Activated CD8-positive, alpha-beta T cell treated with anti-CD3 and anti-CD28 coated beads, Interleukin-2, amount 10 ng/mL, durations not matched to agents 7 days and 5 days (primary cell): ENCODE data around the gene QRFPR. TPM values are rescaled to one million over a fixed set of nuclear protein-coding genes. Genes with fewer than 3 reads are reported as not detected.
A peak's percentile ranks its signal among the peaks of the same experiment; 100 is the strongest.
"Not testable (repeated sequence)": the region's sequence is repeated elsewhere in the genome, so short reads cannot be mapped to it uniquely, and the experiment has no call there.

Experiments used
- ATAC-seq: fragments of 150-1000 bp; cut with Tn5 transposase; one replicate; pipeline ENCODE4 v1.10.0; 2021; ENCODE audit warnings: moderate library complexity
- CTCF ChIA-PET: fragments of 350-600 bp; sonication (Branson Sonifier 250); formaldehyde crosslinking; loops from one replicate; lab custom pipeline; 2021; ENCODE audit warnings: antibody characterized with exemption; lab: Charles Lee
- POLR2A ChIA-PET: fragments of 350-600 bp; sonication (Branson Sonifier 250); formaldehyde crosslinking; loops from one replicate; lab custom pipeline; 2021; ENCODE audit warnings: antibody characterized with exemption; lab: Charles Lee
- DNase-seq: peaks from one replicate; pipeline ENCODE4 v3.0.0-alpha.2; 2020
- H3K27ac Mint-ChIP-seq: one replicate; pipeline ENCODE4 v1.8.0; 2021; ENCODE audit warnings: mild to moderate bottlenecking, mixed read lengths
- H3K27me3 Mint-ChIP-seq: one replicate; pipeline ENCODE4 v1.8.0; 2021; ENCODE audit warnings: low read depth, mixed read lengths
- H3K36me3 Mint-ChIP-seq: one replicate; pipeline ENCODE4 v1.8.0; 2021; ENCODE audit warnings: low read depth, mixed read lengths
- H3K4me1 Mint-ChIP-seq: one replicate; pipeline ENCODE4 v1.8.0; 2021; ENCODE audit warnings: low read depth, mixed read lengths
- H3K4me3 Mint-ChIP-seq: one replicate; pipeline ENCODE4 v1.8.0; 2021; ENCODE audit warnings: mild to moderate bottlenecking, mixed read lengths
- H3K9me3 Mint-ChIP-seq: one replicate; pipeline ENCODE4 v1.8.0; 2022; ENCODE audit warnings: mixed read lengths; ENCODE audit not compliant: insufficient read depth
- total RNA-seq, 2 experiments: library from RNA; stranded (reverse); gene quantifications; one replicate each; pipeline ENCODE4 v1.2.3, GENCODE V29; 2021

Gene QRFPR
- total RNA-seq, 2 experiments from 2014 or later, result not detected

- H3K27me3 Mint-ChIP-seq, result peaks cover 2% of the 10 kb centered on the region
- ATAC-seq, result no peak
- no peak for DNase-seq
- no peaks in the 10 kb centered on the region for H3K36me3 Mint-ChIP-seq
- no peak overlapping the region for H3K4me3 Mint-ChIP-seq
- ChIA-PET CTCF (no interaction called here), POLR2A (no interaction called here)
- H3K9me3 Mint-ChIP-seq, result no peaks in the 10 kb centered on the region
- H3K27ac Mint-ChIP-seq, result no peak overlapping the region
- no peaks in the 10 kb centered on the region for H3K4me1 Mint-ChIP-seq
These were observed 41.5 kb downstream of the QRFPR start for GRCh38 chr4:121339307-121339706.

- Mint-ChIP-seq H3K36me3 (no peaks in the 10 kb centered on the region), H3K27ac (no peak overlapping the region), H3K4me3 (no peak overlapping the region), H3K9me3 (no peaks in the 10 kb centered on the region), H3K4me1 (no peaks in the 10 kb centered on the region), H3K27me3 (peaks cover 2% of the 10 kb centered on the region)
- CTCF ChIA-PET, result no interaction called here
- POLR2A ChIA-PET, result no interaction called here
- ATAC-seq, result no peak
- no peak for DNase-seq
These were observed 42.3 kb downstream of the QRFPR start for GRCh38 chr4:121338518-121338917.

- ATAC-seq, result no peak
- CTCF ChIA-PET, result interaction anchor here (0.9 kb wide), 1 partner anchor 34 kb away, joined by 3 read pairs; no protein-coding TSS in a partner anchor
- H3K4me3 Mint-ChIP-seq, result no peak overlapping the region
- no peak for DNase-seq
- H3K9me3 Mint-ChIP-seq, result no peaks in the 10 kb centered on the region
- no peaks in the 10 kb centered on the region for H3K36me3 Mint-ChIP-seq
- no peak overlapping the region for H3K27ac Mint-ChIP-seq
- H3K4me1 Mint-ChIP-seq, result no peaks in the 10 kb centered on the region
- POLR2A ChIA-PET, result no interaction called here
- peaks cover under 1% of the 10 kb centered on the region for H3K27me3 Mint-ChIP-seq
These were observed 44.1 kb downstream of the QRFPR start for GRCh38 chr4:121336706-121337105.

- no peaks in the 10 kb centered on the region for H3K9me3 Mint-ChIP-seq
- H3K36me3 Mint-ChIP-seq, result no peaks in the 10 kb centered on the region
- CTCF ChIA-PET, result interaction anchor here (1.1 kb wide), 2 partner anchors 22 to 138 kb away, joined by 3 to 5 read pairs; no protein-coding TSS in a partner anchor
- H3K4me1 Mint-ChIP-seq, result no peaks in the 10 kb centered on the region
- POLR2A ChIA-PET, result no interaction called here
- ATAC-seq (no peak), DNase-seq (no peak)
- H3K4me3 Mint-ChIP-seq, result no peak overlapping the region
- no peak overlapping the region for H3K27ac Mint-ChIP-seq
- H3K27me3 Mint-ChIP-seq, result peaks cover 6% of the 10 kb centered on the region
These were observed 50.6 kb downstream of the QRFPR start for GRCh38 chr4:121330180-121330665.

- ChIA-PET CTCF (no interaction called here), POLR2A (no interaction called here)
- H3K36me3 Mint-ChIP-seq, result no peaks in the 10 kb centered on the region
- H3K4me3 Mint-ChIP-seq, result no peak overlapping the region
- H3K27ac Mint-ChIP-seq, result no peak overlapping the region
- no peak for ATAC-seq
- H3K9me3 Mint-ChIP-seq, result no peaks in the 10 kb centered on the region
- no peak for DNase-seq
- H3K4me1 Mint-ChIP-seq, result no peaks in the 10 kb centered on the region
- H3K27me3 Mint-ChIP-seq, result peaks cover 22% of the 10 kb centered on the region
These were observed 54.2 kb downstream of the QRFPR start for GRCh38 chr4:121326597-121326996.

GRCh38 chr4:121324331-121324730 lies 56.5 kb downstream of the QRFPR start:
- Mint-ChIP-seq H3K4me3 (no peak overlapping the region), H3K27me3 (peaks cover 29% of the 10 kb centered on the region), H3K9me3 (no peaks in the 10 kb centered on the region), H3K27ac (no peak overlapping the region), H3K4me1 (no peaks in the 10 kb centered on the region), H3K36me3 (no peaks in the 10 kb centered on the region)
- DNase-seq, result no peak
- POLR2A ChIA-PET, result no interaction called here
- CTCF ChIA-PET, result no interaction called here
- ATAC-seq, result no peak

- ATAC-seq (no peak), DNase-seq (no peak)
- H3K27me3 Mint-ChIP-seq, result peaks cover 27% of the 10 kb centered on the region
- H3K27ac Mint-ChIP-seq, result no peak overlapping the region
- H3K4me3 Mint-ChIP-seq, result no peak overlapping the region
- CTCF ChIA-PET, result no interaction called here
- H3K36me3 Mint-ChIP-seq, result no peaks in the 10 kb centered on the region
- no peaks in the 10 kb centered on the region for H3K9me3 Mint-ChIP-seq
- no peaks in the 10 kb centered on the region for H3K4me1 Mint-ChIP-seq
- POLR2A ChIA-PET, result no interaction called here
These were observed 59.4 kb downstream of the QRFPR start for GRCh38 chr4:121321466-121321865.

- ChIA-PET CTCF (no interaction called here), POLR2A (no interaction called here)
- no peaks in the 10 kb centered on the region for H3K4me1 Mint-ChIP-seq
- no peak overlapping the region for H3K4me3 Mint-ChIP-seq
- no peak overlapping the region for H3K27ac Mint-ChIP-seq
- ATAC-seq (no peak), DNase-seq (no peak)
- no peaks in the 10 kb centered on the region for H3K36me3 Mint-ChIP-seq
- no peaks in the 10 kb centered on the region for H3K9me3 Mint-ChIP-seq
- peaks cover 14% of the 10 kb centered on the region for H3K27me3 Mint-ChIP-seq
These were observed 64.7 kb downstream of the QRFPR start for GRCh38 chr4:121316091-121316490.

- DNase-seq, ATAC-seq, H3K4me1 Mint-ChIP-seq, H3K4me3 Mint-ChIP-seq, H3K36me3 Mint-ChIP-seq, CTCF ChIA-PET, H3K9me3 Mint-ChIP-seq, H3K27ac Mint-ChIP-seq, POLR2A ChIA-PET: not testable (repeated sequence)
- H3K27me3 Mint-ChIP-seq, result peaks cover 11% of the 10 kb centered on the region
These were observed 67.4 kb downstream of the QRFPR start for GRCh38 chr4:121313430-121313829.

GRCh38 chr4:121308828-121309227 lies 72.0 kb downstream of the QRFPR start:
- ChIA-PET POLR2A (interaction anchor here (1.5 to 1.8 kb wide), 2 partner anchors 116 to 127 kb away, joined by 3 to 7 read pairs; no protein-coding TSS in a partner anchor), CTCF (interaction anchor here (1.0 to 3.5 kb wide), 22 partner anchors 10 to 1153 kb away, joined by 3 to 129 read pairs (median 11); no protein-coding TSS in a partner anchor)
- peaks cover 20% of the 10 kb centered on the region for H3K4me1 Mint-ChIP-seq
- H3K9me3 Mint-ChIP-seq, result no peaks in the 10 kb centered on the region
- H3K27me3 Mint-ChIP-seq, result peaks cover 7% of the 10 kb centered on the region
- no peak overlapping the region for H3K4me3 Mint-ChIP-seq
- DNase-seq (no peak), ATAC-seq (no peak)
- H3K36me3 Mint-ChIP-seq, result no peaks in the 10 kb centered on the region
- no peak overlapping the region for H3K27ac Mint-ChIP-seq

GRCh38 chr4:121308328-121308663 lies 72.5 kb downstream of the QRFPR start:
- H3K27me3 Mint-ChIP-seq, result peaks cover 3% of the 10 kb centered on the region
- no peak for ATAC-seq
- H3K36me3 Mint-ChIP-seq, result no peaks in the 10 kb centered on the region
- ChIA-PET CTCF (interaction anchor here (0.6 to 3.5 kb wide), 44 partner anchors 9 to 1239 kb away, joined by 3 to 129 read pairs (median 6); no protein-coding TSS in a partner anchor), POLR2A (interaction anchor here (1.0 to 1.8 kb wide), 3 partner anchors 108 to 126 kb away, joined by 3 to 7 read pairs (median 3); no protein-coding TSS in a partner anchor)
- no peak overlapping the region for H3K27ac Mint-ChIP-seq
- no peak overlapping the region for H3K4me3 Mint-ChIP-seq
- H3K9me3 Mint-ChIP-seq, result no peaks in the 10 kb centered on the region
- DNase-seq, result no peak
- peaks cover 20% of the 10 kb centered on the region for H3K4me1 Mint-ChIP-seq

- H3K4me1 Mint-ChIP-seq, result peaks cover 20% of the 10 kb centered on the region
- CTCF ChIA-PET, result interaction anchor here (0.6 to 3.5 kb wide), 66 partner anchors 8 to 1238 kb away, joined by 3 to 129 read pairs (median 5); no protein-coding TSS in a partner anchor
- no peaks in the 10 kb centered on the region for H3K9me3 Mint-ChIP-seq
- no peak overlapping the region for H3K27ac Mint-ChIP-seq
- POLR2A ChIA-PET, result interaction anchor here (1.0 to 1.8 kb wide), 4 partner anchors 51 to 126 kb away, joined by 3 to 7 read pairs (median 3); no protein-coding TSS in a partner anchor
- DNase-seq (peak; percentile 66), ATAC-seq (peak; percentile 61)
- H3K4me3 Mint-ChIP-seq, result no peak overlapping the region
- no peaks in the 10 kb centered on the region for H3K36me3 Mint-ChIP-seq
- peaks cover 3% of the 10 kb centered on the region for H3K27me3 Mint-ChIP-seq
These were observed 73.1 kb downstream of the QRFPR start for GRCh38 chr4:121307445-121308327.
